HEK293 (cell line): ENCODE data around the gene MRPL23.

ENCODE experiments used
- CTCF ChIA-PET: fragments of 350-600 bp; formaldehyde crosslinking; extraction: SDS; loops from one replicate; lab custom pipeline; 2021; ENCODE audit warnings: antibody characterized with exemption; lab: Yijun Ruan, JAX
- POLR2A ChIA-PET: fragments of 300-600 bp; formaldehyde crosslinking; extraction: SDS; loops from one replicate; lab custom pipeline; 2020; ENCODE audit warnings: antibody characterized with exemption, inconsistent platforms; lab: Yijun Ruan, JAX
- H3K27ac ChIP-seq: fragments of 200-500 bp; sonication (Bioruptor generic); 2 replicates; pipeline ENCODE4 v1.5.1; 2014; ENCODE audit warnings: low read depth, low read length, control low read depth, inconsistent platforms; ENCODE audit errors: extremely low read depth
- H3K36me3 ChIP-seq, 2 experiments: fragments of 200-500 bp in 1 of 2; sonication (Bioruptor generic) in 1 of 2; 1 replicate in 1 of 2; 2 replicates in 1 of 2; pipeline ENCODE4 v1.5.1; 2014 to 2017; ENCODE audit warnings: inconsistent platforms in 2 of 2, low read length in 2 of 2; ENCODE audit not compliant: control insufficient read depth in 2 of 2, insufficient read depth in 1 of 2
- H3K4me1 ChIP-seq: fragments of 200-500 bp; sonication (Bioruptor generic); 2 replicates; pipeline ENCODE4 v1.5.1; 2014; ENCODE audit warnings: mild to moderate bottlenecking, low read length, inconsistent platforms; ENCODE audit not compliant: control insufficient read depth, insufficient read depth
- H3K4me3 ChIP-seq: 2 replicates; pipeline ENCODE4 v1.5.1; 2011; ENCODE audit warnings: low read depth, mild to moderate bottlenecking, control low read depth, low read length, moderate library complexity
- H3K9me3 ChIP-seq: fragments of 200-500 bp; sonication (Bioruptor generic); 2 replicates; pipeline ENCODE4 v1.5.1; 2014; ENCODE audit warnings: low read depth, low read length, inconsistent platforms; ENCODE audit not compliant: control insufficient read depth, insufficient read depth
- HOXA7 ChIP-seq: sonication (generic); formaldehyde crosslinking; IDR thresholded peaks from 2 replicates; pipeline ENCODE4 v1.8.1; 2022; ENCODE audit warnings: missing genetic modification reagents, borderline replicate concordance
- SP3 ChIP-seq: fragments of 450-650 bp; formaldehyde crosslinking; IDR thresholded peaks from 2 replicates; pipeline ENCODE4 v1.5.1; 2016; ENCODE audit warnings: missing biosample characterization, missing genetic modification characterization
- TCF7L2 ChIP-seq: IDR thresholded peaks from 2 replicates; pipeline ENCODE4 v1.6.1; 2011; ENCODE audit warnings: low read depth, mild to moderate bottlenecking, inconsistent platforms, low read length, moderate library complexity, borderline replicate concordance
- YY2 ChIP-seq: fragments of 450-650 bp; formaldehyde crosslinking; IDR thresholded peaks from 2 replicates; pipeline ENCODE4 v1.5.1; 2016; ENCODE audit warnings: missing biosample characterization, missing genetic modification characterization
- ZEB2 ChIP-seq: fragments of 450-650 bp; formaldehyde crosslinking; IDR thresholded peaks from 2 replicates; pipeline ENCODE4 v1.5.1; 2016; ENCODE audit warnings: missing biosample characterization, missing genetic modification characterization
- ZNF146 ChIP-seq: fragments of 450-650 bp; formaldehyde crosslinking; IDR thresholded peaks from 2 replicates; pipeline ENCODE4 v1.5.1; 2016; ENCODE audit warnings: missing biosample characterization, missing genetic modification characterization
- ZNF202 ChIP-seq: fragments of 450-650 bp; formaldehyde crosslinking; IDR thresholded peaks from 2 replicates; pipeline ENCODE4 v1.5.1; 2016; ENCODE audit warnings: missing biosample characterization, missing genetic modification characterization, borderline replicate concordance
- ZNF354C ChIP-seq: fragments of 450-650 bp; formaldehyde crosslinking; IDR thresholded peaks from 2 replicates; pipeline ENCODE4 v1.5.1; 2016; ENCODE audit warnings: missing biosample characterization, missing genetic modification characterization, low read depth, borderline replicate concordance
- ZNF394 ChIP-seq: fragments of 450-650 bp; formaldehyde crosslinking; IDR thresholded peaks from 2 replicates; pipeline ENCODE4 v1.5.1; 2016; ENCODE audit warnings: missing biosample characterization, missing genetic modification characterization, mild to moderate bottlenecking, moderate library complexity, borderline replicate concordance
- ZNF416 ChIP-seq: fragments of 450-650 bp; formaldehyde crosslinking; IDR thresholded peaks from 2 replicates; pipeline ENCODE4 v1.5.1; 2016; ENCODE audit warnings: missing biosample characterization, missing genetic modification characterization
- ZNF473 ChIP-seq: fragments of 450-650 bp; formaldehyde crosslinking; IDR thresholded peaks from 2 replicates; pipeline ENCODE4 v1.5.1; 2017; ENCODE audit warnings: missing biosample characterization, missing genetic modification characterization
- ZNF521 ChIP-seq: fragments of 450-650 bp; formaldehyde crosslinking; IDR thresholded peaks from 2 replicates; pipeline ENCODE4 v1.5.1; 2017; ENCODE audit warnings: missing biosample characterization, mild to moderate bottlenecking, missing genetic modification characterization
- ZSCAN23 ChIP-seq: fragments of 450-650 bp; formaldehyde crosslinking; IDR thresholded peaks from 2 replicates; pipeline ENCODE4 v1.5.1; 2016; ENCODE audit warnings: missing biosample characterization, missing genetic modification characterization
- TF ChIP-seq, protein P1 (sequence below): fragments of 450-650 bp; formaldehyde crosslinking; IDR thresholded peaks from 2 replicates; pipeline ENCODE4 v1.5.1; 2016; ENCODE audit warnings: missing biosample characterization, missing genetic modification characterization, borderline replicate concordance
- TF ChIP-seq, protein P2 (sequence below): fragments of 450-650 bp; formaldehyde crosslinking; IDR thresholded peaks from 2 replicates; pipeline ENCODE4 v1.5.1; 2016; ENCODE audit warnings: missing biosample characterization, missing genetic modification characterization
- TF ChIP-seq, protein P3 (sequence below): IDR thresholded peaks from 2 replicates; pipeline ENCODE4 v1.6.1; 2011; ENCODE audit warnings: mild to moderate bottlenecking, low read depth, low read length, borderline replicate concordance
- TF ChIP-seq, protein P4 (sequence below): fragments of 450-650 bp; formaldehyde crosslinking; IDR thresholded peaks from 2 replicates; pipeline ENCODE4 v1.5.1; 2017; ENCODE audit warnings: missing biosample characterization, missing genetic modification characterization
- TF ChIP-seq, protein P5 (sequence below): fragments of 450-650 bp; formaldehyde crosslinking; IDR thresholded peaks from 2 replicates; pipeline ENCODE4 v1.5.1; 2017; ENCODE audit warnings: missing biosample characterization, missing genetic modification characterization
- TF ChIP-seq, protein P6 (sequence below): fragments of 450-650 bp; formaldehyde crosslinking; IDR thresholded peaks from 2 replicates; pipeline ENCODE4 v1.5.1; 2016; ENCODE audit warnings: missing biosample characterization, missing genetic modification characterization

MRPL23 gene

DNA sequence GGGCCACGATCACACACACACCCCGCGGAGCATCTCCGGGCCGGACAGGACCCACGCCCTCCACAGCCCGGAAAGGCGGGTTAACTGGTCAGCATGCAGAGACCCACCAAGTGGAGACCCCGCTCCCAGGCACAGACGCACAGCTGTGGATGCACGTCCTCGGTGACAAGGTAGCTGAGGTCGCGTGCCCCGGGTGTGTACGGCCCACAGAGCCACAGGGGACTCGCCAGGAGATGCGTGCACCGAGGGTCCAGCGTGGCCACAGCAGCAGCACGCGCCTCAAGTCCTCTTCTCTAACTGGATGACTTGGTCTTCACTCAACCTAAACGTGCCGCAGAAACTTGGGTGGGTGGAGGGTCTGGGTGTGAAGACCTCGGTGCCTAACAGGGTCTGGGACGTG, 45.0 kb downstream of the MRPL23 start:
- H3K4me1 ChIP-seq = no peaks in the 10 kb centered on the region
- no peaks in the 10 kb centered on the region for H3K36me3 ChIP-seq
- H3K9me3 ChIP-seq = no peaks in the 10 kb centered on the region
- ChIA-PET CTCF (interaction anchor here (0.7 kb wide), 1 partner anchor 352 kb away, joined by 3 read pairs; no protein-coding TSS in a partner anchor), POLR2A (no interaction called here)
- TF ChIP-seq TCF7L2 = no peak
- no peak overlapping the region for H3K27ac ChIP-seq
- no peak overlapping the region for H3K4me3 ChIP-seq

DNA sequence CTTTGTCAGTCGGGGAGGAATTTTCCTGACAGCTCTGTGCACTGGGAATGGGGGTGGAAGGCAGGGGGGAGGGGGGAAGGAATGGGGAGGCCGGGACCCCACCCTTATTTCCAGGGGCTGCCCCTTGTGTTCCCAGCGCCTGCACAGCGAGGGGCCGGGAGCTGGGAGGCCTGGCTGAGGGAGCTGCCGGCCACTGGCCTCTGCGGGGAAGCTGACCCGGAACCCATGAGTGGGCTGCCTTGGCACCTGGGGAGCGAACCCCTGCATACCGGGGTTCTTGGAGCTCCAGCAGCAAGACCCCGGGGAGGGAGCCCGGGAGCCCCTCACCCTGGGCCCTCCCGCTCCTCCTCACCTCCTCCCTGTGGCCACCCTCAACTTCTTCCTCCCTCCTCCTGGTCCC, 47.0 kb downstream of the MRPL23 start:
- POLR2A ChIA-PET = no interaction called here
- CTCF ChIA-PET = interaction anchor here (0.6 to 0.9 kb wide), 3 partner anchors 11 to 484 kb away, joined by 3 read pairs; no protein-coding TSS in a partner anchor
- TF ChIP-seq ZSCAN23 (tag by site-specific recombination) (no peak), ZNF473 (tag by site-specific recombination) (no peak), HOXA7 (CRISPR knock-in tag) (no peak), ZNF354C (tag by site-specific recombination) (no peak), ZEB2 (tag by site-specific recombination) (no peak), ZNF416 (no peak), ZNF521 (tag by site-specific recombination) (no peak), ZNF146 (tag by site-specific recombination) (no peak), ZNF394 (tag by site-specific recombination) (no peak), YY2 (tag by site-specific recombination) (no peak), ZNF202 (no peak), SP3 (tag by site-specific recombination) (no peak)
- TF ChIP-seq, protein P1, sequence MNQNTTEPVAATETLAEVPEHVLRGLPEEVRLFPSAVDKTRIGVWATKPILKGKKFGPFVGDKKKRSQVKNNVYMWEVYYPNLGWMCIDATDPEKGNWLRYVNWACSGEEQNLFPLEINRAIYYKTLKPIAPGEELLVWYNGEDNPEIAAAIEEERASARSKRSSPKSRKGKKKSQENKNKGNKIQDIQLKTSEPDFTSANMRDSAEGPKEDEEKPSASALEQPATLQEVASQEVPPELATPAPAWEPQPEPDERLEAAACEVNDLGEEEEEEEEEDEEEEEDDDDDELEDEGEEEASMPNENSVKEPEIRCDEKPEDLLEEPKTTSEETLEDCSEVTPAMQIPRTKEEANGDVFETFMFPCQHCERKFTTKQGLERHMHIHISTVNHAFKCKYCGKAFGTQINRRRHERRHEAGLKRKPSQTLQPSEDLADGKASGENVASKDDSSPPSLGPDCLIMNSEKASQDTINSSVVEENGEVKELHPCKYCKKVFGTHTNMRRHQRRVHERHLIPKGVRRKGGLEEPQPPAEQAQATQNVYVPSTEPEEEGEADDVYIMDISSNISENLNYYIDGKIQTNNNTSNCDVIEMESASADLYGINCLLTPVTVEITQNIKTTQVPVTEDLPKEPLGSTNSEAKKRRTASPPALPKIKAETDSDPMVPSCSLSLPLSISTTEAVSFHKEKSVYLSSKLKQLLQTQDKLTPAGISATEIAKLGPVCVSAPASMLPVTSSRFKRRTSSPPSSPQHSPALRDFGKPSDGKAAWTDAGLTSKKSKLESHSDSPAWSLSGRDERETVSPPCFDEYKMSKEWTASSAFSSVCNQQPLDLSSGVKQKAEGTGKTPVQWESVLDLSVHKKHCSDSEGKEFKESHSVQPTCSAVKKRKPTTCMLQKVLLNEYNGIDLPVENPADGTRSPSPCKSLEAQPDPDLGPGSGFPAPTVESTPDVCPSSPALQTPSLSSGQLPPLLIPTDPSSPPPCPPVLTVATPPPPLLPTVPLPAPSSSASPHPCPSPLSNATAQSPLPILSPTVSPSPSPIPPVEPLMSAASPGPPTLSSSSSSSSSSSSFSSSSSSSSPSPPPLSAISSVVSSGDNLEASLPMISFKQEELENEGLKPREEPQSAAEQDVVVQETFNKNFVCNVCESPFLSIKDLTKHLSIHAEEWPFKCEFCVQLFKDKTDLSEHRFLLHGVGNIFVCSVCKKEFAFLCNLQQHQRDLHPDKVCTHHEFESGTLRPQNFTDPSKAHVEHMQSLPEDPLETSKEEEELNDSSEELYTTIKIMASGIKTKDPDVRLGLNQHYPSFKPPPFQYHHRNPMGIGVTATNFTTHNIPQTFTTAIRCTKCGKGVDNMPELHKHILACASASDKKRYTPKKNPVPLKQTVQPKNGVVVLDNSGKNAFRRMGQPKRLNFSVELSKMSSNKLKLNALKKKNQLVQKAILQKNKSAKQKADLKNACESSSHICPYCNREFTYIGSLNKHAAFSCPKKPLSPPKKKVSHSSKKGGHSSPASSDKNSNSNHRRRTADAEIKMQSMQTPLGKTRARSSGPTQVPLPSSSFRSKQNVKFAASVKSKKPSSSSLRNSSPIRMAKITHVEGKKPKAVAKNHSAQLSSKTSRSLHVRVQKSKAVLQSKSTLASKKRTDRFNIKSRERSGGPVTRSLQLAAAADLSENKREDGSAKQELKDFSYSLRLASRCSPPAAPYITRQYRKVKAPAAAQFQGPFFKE (tag by site-specific recombination) = no peak
- TF ChIP-seq, protein P2, sequence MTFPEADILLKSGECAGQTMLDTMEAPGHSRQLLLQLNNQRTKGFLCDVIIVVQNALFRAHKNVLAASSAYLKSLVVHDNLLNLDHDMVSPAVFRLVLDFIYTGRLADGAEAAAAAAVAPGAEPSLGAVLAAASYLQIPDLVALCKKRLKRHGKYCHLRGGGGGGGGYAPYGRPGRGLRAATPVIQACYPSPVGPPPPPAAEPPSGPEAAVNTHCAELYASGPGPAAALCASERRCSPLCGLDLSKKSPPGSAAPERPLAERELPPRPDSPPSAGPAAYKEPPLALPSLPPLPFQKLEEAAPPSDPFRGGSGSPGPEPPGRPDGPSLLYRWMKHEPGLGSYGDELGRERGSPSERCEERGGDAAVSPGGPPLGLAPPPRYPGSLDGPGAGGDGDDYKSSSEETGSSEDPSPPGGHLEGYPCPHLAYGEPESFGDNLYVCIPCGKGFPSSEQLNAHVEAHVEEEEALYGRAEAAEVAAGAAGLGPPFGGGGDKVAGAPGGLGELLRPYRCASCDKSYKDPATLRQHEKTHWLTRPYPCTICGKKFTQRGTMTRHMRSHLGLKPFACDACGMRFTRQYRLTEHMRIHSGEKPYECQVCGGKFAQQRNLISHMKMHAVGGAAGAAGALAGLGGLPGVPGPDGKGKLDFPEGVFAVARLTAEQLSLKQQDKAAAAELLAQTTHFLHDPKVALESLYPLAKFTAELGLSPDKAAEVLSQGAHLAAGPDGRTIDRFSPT (tag by site-specific recombination) = no peak
- TF ChIP-seq, protein P3, sequence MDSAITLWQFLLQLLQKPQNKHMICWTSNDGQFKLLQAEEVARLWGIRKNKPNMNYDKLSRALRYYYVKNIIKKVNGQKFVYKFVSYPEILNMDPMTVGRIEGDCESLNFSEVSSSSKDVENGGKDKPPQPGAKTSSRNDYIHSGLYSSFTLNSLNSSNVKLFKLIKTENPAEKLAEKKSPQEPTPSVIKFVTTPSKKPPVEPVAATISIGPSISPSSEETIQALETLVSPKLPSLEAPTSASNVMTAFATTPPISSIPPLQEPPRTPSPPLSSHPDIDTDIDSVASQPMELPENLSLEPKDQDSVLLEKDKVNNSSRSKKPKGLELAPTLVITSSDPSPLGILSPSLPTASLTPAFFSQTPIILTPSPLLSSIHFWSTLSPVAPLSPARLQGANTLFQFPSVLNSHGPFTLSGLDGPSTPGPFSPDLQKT = no peak
- TF ChIP-seq, protein P4, sequence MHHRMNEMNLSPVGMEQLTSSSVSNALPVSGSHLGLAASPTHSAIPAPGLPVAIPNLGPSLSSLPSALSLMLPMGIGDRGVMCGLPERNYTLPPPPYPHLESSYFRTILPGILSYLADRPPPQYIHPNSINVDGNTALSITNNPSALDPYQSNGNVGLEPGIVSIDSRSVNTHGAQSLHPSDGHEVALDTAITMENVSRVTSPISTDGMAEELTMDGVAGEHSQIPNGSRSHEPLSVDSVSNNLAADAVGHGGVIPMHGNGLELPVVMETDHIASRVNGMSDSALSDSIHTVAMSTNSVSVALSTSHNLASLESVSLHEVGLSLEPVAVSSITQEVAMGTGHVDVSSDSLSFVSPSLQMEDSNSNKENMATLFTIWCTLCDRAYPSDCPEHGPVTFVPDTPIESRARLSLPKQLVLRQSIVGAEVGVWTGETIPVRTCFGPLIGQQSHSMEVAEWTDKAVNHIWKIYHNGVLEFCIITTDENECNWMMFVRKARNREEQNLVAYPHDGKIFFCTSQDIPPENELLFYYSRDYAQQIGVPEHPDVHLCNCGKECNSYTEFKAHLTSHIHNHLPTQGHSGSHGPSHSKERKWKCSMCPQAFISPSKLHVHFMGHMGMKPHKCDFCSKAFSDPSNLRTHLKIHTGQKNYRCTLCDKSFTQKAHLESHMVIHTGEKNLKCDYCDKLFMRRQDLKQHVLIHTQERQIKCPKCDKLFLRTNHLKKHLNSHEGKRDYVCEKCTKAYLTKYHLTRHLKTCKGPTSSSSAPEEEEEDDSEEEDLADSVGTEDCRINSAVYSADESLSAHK (tag by site-specific recombination) = no peak
- TF ChIP-seq, protein P5, sequence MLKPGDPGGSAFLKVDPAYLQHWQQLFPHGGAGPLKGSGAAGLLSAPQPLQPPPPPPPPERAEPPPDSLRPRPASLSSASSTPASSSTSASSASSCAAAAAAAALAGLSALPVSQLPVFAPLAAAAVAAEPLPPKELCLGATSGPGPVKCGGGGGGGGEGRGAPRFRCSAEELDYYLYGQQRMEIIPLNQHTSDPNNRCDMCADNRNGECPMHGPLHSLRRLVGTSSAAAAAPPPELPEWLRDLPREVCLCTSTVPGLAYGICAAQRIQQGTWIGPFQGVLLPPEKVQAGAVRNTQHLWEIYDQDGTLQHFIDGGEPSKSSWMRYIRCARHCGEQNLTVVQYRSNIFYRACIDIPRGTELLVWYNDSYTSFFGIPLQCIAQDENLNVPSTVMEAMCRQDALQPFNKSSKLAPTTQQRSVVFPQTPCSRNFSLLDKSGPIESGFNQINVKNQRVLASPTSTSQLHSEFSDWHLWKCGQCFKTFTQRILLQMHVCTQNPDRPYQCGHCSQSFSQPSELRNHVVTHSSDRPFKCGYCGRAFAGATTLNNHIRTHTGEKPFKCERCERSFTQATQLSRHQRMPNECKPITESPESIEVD (tag by site-specific recombination) = no peak
- TF ChIP-seq, protein P6, sequence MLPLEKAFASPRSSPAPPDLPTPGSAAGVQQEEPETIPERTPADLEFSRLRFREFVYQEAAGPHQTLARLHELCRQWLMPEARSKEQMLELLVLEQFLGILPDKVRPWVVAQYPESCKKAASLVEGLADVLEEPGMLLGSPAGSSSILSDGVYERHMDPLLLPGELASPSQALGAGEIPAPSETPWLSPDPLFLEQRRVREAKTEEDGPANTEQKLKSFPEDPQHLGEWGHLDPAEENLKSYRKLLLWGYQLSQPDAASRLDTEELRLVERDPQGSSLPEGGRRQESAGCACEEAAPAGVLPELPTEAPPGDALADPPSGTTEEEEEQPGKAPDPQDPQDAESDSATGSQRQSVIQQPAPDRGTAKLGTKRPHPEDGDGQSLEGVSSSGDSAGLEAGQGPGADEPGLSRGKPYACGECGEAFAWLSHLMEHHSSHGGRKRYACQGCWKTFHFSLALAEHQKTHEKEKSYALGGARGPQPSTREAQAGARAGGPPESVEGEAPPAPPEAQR (tag by site-specific recombination) = no peak

More for the DNA sequence above, 47.0 kb downstream of the MRPL23 start:
- Histone ChIP-seq H3K9me3 (no peaks in the 10 kb centered on the region), H3K36me3 (no peaks in the 10 kb centered on the region), H3K4me1 (no peaks in the 10 kb centered on the region), H3K4me3 (no peak overlapping the region), H3K27ac (no peak overlapping the region)
